ENCODE measurements around the gene PAX2. TPM values are rescaled to one million over a fixed set of nuclear protein-coding genes. Genes with fewer than 3 reads are reported as not detected.

Gene PAX2
- total and polyA plus RNA-seq, 4 donors: not detected

- H3K27me3 ChIP-seq (ENCODE audit: control insufficient read depth in 4 of 4, insufficient read depth in 4 of 4, low read length in 3 of 4): peaks cover 5 to 31% (median 15%) of the 10 kb centered on the region in 4 donors
- peaks cover 0 to 4% (median 0%) of the 10 kb centered on the region in 4 donors for H3K4me1 ChIP-seq (ENCODE audit: control insufficient read depth in 4 of 4, insufficient read depth in 4 of 4, low read length in 3 of 4)
- WGBS: 5% methylated on average over 48 of the region's 48 CpGs
- H3K36me3 ChIP-seq (ENCODE audit: control insufficient read depth in 4 of 4, insufficient read depth in 3 of 4, low read depth in 1 of 4, low read length in 3 of 4): no peaks in the 10 kb centered on the region
- TF ChIP-seq, protein P1, sequence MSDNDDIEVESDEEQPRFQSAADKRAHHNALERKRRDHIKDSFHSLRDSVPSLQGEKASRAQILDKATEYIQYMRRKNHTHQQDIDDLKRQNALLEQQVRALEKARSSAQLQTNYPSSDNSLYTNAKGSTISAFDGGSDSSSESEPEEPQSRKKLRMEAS (IDR thresholded peaks at IDR 0.05): no peak
- TF ChIP-seq NR2F2 (IDR thresholded peaks at IDR 0.05): no peak
- TF ChIP-seq TAF1 (conservative IDR thresholded peaks at IDR 0.05): no peak
- TF ChIP-seq FOXA2 (IDR thresholded peaks at IDR 0.05): no peak
- TF ChIP-seq, protein P2, sequence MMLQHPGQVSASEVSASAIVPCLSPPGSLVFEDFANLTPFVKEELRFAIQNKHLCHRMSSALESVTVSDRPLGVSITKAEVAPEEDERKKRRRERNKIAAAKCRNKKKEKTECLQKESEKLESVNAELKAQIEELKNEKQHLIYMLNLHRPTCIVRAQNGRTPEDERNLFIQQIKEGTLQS (IDR thresholded peaks at IDR 0.05): no peak
- H3K4me3 ChIP-seq (ENCODE audit: low read depth in 1 of 3, low read length in 3 of 3): no peak overlapping the region
- H3K9ac ChIP-seq (ENCODE audit: low read depth in 1 of 2, low read length in 2 of 2): no peak overlapping the region
- no peak overlapping the region for H3K27ac ChIP-seq (ENCODE audit: low read depth in 1 of 2, low read length in 2 of 2)
- DNase-seq (ENCODE audit: low spot score): no peak
- no peaks in the 10 kb centered on the region for H3K9me3 ChIP-seq (ENCODE audit: control insufficient read depth in 4 of 4, low read length in 3 of 4)
Measured at GRCh38 chr10:100710151-100710871, 35.1 kb upstream of the PAX2 start.

- Histone ChIP-seq H3K27ac (ENCODE audit: low read depth in 1 of 2, low read length in 2 of 2) (no peak overlapping the region), H3K9me3 (ENCODE audit: control insufficient read depth in 4 of 4, low read length in 3 of 4) (no peaks in the 10 kb centered on the region), H3K4me1 (ENCODE audit: control insufficient read depth in 4 of 4, insufficient read depth in 4 of 4, low read length in 3 of 4) (peaks cover 0 to 4% (median 2%) of the 10 kb centered on the region in 4 donors), H3K4me3 (ENCODE audit: low read depth in 1 of 3, low read length in 3 of 3) (no peak overlapping the region), H3K9ac (ENCODE audit: low read depth in 1 of 2, low read length in 2 of 2) (no peak overlapping the region), H3K27me3 (ENCODE audit: control insufficient read depth in 4 of 4, insufficient read depth in 4 of 4, low read length in 3 of 4) (peaks cover 6 to 31% (median 17%) of the 10 kb centered on the region in 4 donors), H3K36me3 (ENCODE audit: control insufficient read depth in 4 of 4, insufficient read depth in 3 of 4, low read depth in 1 of 4, low read length in 3 of 4) (no peaks in the 10 kb centered on the region)
- no peak for DNase-seq (ENCODE audit: low spot score)
- TF ChIP-seq RXRA (IDR thresholded peaks at IDR 0.05): no peak
- no peak for TF ChIP-seq SP1 (IDR thresholded peaks at IDR 0.05)
- no peak for TF ChIP-seq NR2F2 (IDR thresholded peaks at IDR 0.05)
- TF ChIP-seq, protein P1 (IDR thresholded peaks at IDR 0.05): no peak
- TF ChIP-seq, protein P2 (IDR thresholded peaks at IDR 0.05): no peak
- WGBS: 8% methylated on average over 37 of the region's 37 CpGs
Measured at GRCh38 chr10:100713049-100713858, 32.1 kb upstream of the PAX2 start.

DNA sequence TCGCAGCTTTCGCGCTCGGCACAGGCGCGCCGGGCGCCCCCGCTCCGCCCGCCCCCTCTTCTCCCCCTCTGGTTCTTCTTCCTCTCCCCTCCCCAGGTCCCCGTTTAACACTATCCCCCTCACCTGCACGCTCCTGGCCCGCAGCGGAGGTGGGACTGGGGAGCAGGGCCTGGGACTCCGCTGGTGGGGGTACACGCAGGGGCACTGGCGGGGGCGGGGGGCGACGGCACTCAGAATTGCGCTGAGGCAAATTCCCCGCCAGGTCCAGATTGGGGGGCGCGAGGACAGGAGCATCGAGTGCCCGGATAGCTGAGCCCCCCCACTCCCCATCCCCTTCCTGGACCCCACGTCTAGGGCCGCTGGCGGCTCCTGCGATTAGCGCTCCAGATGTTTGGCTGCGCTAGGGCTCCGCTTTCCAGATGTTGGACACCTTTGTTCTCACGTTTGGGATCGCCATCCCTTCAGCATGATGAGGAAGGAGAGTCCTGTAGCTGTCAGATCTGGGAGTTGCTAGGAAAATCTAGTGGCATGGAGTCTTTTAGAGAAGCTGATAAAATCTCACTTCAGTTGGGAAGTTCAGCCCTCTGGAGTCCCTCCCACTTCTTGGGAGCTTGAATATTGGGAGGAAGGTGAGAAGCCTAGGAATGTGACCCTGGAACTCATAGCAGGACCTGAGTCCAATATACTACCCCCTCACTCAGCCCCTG, 31.4 kb upstream of the PAX2 start:
- no peak for DNase-seq (ENCODE audit: low spot score)
- 9% methylated on average over 36 of the region's 36 CpGs for WGBS
- Histone ChIP-seq H3K36me3 (ENCODE audit: control insufficient read depth in 4 of 4, insufficient read depth in 3 of 4, low read depth in 1 of 4, low read length in 3 of 4) (no peaks in the 10 kb centered on the region), H3K9ac (ENCODE audit: low read depth in 1 of 2, low read length in 2 of 2) (no peak overlapping the region), H3K27ac (ENCODE audit: low read depth in 1 of 2, low read length in 2 of 2) (no peak overlapping the region), H3K4me1 (ENCODE audit: control insufficient read depth in 4 of 4, insufficient read depth in 4 of 4, low read length in 3 of 4) (peaks cover 0 to 4% (median 2%) of the 10 kb centered on the region in 4 donors), H3K4me3 (ENCODE audit: low read depth in 1 of 3, low read length in 3 of 3) (no peak overlapping the region), H3K9me3 (ENCODE audit: control insufficient read depth in 4 of 4, low read length in 3 of 4) (no peaks in the 10 kb centered on the region), H3K27me3 (ENCODE audit: control insufficient read depth in 4 of 4, insufficient read depth in 4 of 4, low read length in 3 of 4) (peaks cover 6 to 35% (median 16%) of the 10 kb centered on the region in 4 donors)
- TF ChIP-seq, protein P2 (IDR thresholded peaks at IDR 0.05): no peak
- TF ChIP-seq HNF4A (conservative IDR thresholded peaks at IDR 0.05) (no peak), REST (IDR thresholded peaks at IDR 0.05) (no peak), FOXA2 (IDR thresholded peaks at IDR 0.05) (no peak), GABPA (IDR thresholded peaks at IDR 0.05 in 1 of 2, conservative IDR thresholded peaks at IDR 0.05 in 1 of 2) (no peak), NR2F2 (IDR thresholded peaks at IDR 0.05) (no peak), EGR1 (IDR thresholded peaks at IDR 0.05; ENCODE audit: low read depth in 2 of 2) (no peak), FOXA1 (IDR thresholded peaks at IDR 0.05) (no peak), RAD21 (IDR thresholded peaks at IDR 0.05) (no peak), RXRA (IDR thresholded peaks at IDR 0.05) (no peak), SP1 (IDR thresholded peaks at IDR 0.05) (no peak), CTCF (IDR thresholded peaks at IDR 0.05; ENCODE audit: low read depth, low read length, missing input control) (no peak)

Data from liver (tissue), 9 donors.